GM18951 (cell line): ENCODE measurements around the gene MYO1C.

ENCODE experiments used
- POLR2A ChIP-seq: IDR thresholded peaks from 4 replicates; pipeline ENCODE4 v1.6.1; 2011; ENCODE audit warnings: mild to moderate bottlenecking; ENCODE audit not compliant: insufficient read length, insufficient read depth; ENCODE audit errors: extremely low read depth
- in situ Hi-C: fragments of 300-500 bp; cut with MboI; formaldehyde crosslinking; loops from one replicate; pipeline ENCODE4 v1.12.0; 2022; ENCODE audit warnings: low sequenced_read_pairs, mixed read lengths, inconsistent platforms; ENCODE audit not compliant: unreplicated experiment

The MYO1C gene

DNA sequence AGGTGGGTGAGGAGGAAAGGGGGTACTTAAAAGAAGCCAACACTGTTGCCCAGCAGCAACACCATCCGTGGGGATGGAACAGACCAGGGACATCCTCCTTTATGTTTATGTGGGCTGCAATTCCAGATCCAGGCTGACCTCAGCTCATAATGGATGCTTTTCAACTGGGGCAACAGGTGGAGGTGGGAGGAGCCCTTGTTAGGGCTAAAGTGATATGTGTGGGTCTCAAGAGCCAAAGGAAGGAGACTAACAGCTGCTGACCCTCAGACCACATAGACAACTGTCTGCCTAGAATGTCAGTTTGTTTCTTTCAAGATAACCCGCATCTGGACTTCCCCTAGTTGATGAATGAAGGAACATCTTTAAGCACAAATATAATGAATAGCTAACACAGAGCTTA is 25.9 kb upstream of the MYO1C start:
- in situ Hi-C loops, result loop anchor here (10.0 to 25.0 kb wide), 2 partner anchors 156 to 264 kb away; no protein-coding TSS in a partner anchor
- no peak for TF ChIP-seq POLR2A

DNA sequence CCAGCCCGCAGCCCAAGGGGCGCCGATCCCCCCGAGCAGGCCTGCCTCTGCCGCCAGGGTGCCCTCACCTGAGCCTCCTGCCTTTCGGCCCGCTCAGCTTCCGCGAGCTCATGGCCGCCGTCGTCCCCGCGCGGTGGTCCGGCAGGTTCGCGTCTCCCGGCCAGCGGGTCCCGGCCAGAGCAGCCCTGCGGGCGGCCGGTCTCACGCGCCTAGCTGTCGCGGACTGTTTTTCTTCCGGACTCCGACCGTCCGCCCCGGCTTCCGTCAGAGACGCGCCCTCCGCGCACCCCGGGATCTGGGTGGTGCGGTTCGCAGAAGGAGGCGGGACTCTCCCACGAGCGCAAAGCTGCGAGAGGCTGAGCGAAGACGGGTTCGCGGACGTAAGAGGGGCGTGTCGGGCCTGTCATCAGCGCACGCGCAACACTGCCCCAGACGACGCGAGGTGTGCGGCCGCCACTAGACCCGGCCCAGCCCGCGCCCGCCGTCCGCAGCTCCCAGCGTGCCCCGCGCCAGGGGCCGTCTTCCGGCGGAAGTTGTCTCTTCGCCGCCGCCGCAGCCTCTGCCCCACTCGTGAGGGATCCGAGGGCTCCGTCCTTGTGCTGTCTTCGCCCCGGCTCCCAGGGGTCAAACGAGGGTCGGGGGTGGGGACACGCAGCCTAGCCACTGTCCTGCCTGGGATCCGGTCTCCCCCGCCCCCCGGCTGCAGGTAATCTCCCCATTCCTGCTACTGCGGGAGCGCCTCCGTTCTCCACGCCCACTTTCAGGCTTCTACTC is 24.1 kb upstream of the MYO1C start, which contains the start of gene INPP5K:
INPP5K (minus strand) TSS at position 225 of the 774 bp plus-strand sequence; CDS start at position 112, 113 bp downstream.
- peak; percentile 92 for TF ChIP-seq POLR2A
- in situ Hi-C loops, result loop anchor here (10.0 to 25.0 kb wide), 2 partner anchors 154 to 262 kb away; no protein-coding TSS in a partner anchor

DNA sequence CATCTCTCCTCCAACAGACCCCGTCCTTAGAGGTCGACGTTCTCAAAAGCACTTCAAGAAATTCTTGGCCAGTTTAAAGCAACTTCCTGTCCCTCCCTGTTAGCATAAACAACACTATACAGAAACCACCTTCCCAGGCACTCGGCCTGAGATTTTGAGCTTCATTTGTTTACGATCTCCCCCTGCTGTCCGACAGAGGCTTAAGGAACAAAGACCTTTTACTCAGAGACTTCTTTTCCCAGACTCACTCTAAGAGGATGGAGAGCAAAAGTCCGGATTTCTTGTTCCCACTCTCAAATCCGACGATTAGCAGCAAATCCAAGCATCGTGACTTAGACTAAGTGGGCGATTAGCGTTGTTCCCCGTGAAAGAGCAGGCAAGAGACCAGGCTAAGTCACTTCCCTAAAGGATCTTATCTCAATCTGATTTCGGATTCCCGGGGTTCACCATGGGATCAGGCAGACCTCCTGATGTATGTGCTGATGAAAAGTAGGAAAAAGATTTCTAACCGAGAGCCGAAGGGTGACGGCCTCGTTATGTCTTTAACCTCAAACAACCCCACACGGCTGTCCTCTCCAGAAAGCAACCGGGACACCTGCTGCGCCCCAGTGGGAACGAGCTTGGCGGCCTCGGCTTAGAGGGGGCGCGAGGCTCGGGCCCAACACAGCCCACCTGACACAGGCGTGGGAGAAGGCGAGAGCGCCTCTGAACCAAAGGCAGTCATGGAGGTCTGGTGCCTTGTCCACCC is 23.3 kb upstream of the MYO1C start:
- in situ Hi-C loops, result loop anchor here (10.0 to 25.0 kb wide), 2 partner anchors 154 to 261 kb away; no protein-coding TSS in a partner anchor
- TF ChIP-seq POLR2A, result no peak

- in situ Hi-C loops, result loop anchor here (10.0 to 25.0 kb wide), 2 partner anchors 150 to 258 kb away; no protein-coding TSS in a partner anchor
- no peak for TF ChIP-seq POLR2A
These were observed 19.9 kb upstream of the MYO1C start for GRCh38 chr17:1512351-1512750.

DNA sequence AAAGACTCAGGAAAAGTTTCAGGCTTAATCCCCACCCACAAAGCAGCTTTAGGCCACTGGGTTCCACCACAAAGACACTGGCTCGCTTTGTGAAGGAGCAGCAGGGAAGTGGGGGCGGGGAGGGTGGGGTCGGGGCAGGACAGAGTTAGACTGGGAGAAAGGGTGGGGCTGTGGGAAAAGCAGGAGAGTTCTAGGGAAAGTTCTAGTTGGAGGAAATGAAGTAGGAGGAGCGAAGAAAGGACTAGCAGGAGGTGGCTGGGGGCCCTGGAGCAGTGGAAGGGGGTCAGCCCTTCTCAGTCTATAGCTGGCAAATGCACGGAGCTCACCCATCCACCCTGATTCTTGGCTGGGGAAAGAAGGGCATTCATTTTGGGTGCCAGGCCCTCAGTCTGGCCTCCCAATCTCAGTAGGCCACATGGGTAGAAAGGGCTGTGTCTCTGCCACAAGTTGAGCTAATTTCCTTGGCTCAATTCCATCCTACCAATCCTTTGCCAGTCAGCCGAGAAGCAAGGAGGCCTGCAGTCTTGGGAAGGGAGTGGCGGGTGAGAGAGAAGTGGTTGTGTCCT is 19.4 kb upstream of the MYO1C start:
- no peak for TF ChIP-seq POLR2A
- in situ Hi-C loops, result loop anchor here (10.0 to 25.0 kb wide), 2 partner anchors 150 to 257 kb away; no protein-coding TSS in a partner anchor

DNA sequence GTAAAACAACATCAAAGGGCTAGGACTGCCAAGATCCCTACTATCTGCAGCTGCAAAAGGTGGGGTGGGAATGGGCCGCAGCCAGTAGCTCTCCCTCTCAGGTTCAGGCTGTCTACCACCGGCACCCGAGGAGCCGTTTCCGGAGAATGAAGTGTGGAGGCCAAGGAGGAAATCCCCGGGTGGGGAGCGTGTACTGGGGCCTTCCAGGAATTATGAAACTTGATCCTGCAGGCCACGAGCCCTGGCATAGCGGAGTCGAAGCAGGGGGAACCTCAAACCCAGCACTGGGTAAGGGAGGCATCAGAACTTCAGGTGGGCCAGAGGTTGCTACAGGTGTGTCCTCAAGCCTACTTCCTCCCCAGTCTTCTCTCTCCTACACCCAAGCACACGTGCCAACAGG is 18.8 kb upstream of the MYO1C start:
- in situ Hi-C loops, result loop anchor here (10.0 to 25.0 kb wide), 2 partner anchors 149 to 256 kb away; no protein-coding TSS in a partner anchor
- TF ChIP-seq POLR2A, result no peak

GRCh38 chr17:1509290-1509881 is 16.9 kb upstream of the MYO1C start:
- TF ChIP-seq POLR2A, result no peak
- in situ Hi-C loops, result loop anchor here (25.0 kb wide), 1 partner anchor 147 kb away; no protein-coding TSS in a partner anchor

DNA sequence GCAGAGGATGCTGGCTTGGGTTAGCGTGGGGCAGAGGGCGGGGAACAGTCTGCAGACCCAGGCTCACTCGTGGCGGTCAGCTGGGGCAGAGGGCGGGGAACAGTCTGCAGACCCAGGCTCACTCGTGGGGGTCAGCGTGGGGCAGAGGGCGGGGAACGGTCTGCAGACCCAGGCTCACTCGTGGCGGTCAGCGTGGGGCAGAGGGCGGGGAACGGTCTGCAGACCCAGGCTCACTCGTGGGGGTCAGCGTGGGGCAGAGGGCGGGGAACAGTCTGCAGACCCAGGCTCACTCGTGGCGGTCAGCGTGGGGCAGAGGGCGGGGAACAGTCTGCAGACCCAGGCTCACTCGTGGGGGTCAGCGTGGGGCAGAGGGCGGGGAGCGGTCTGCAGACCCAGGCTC is 16.2 kb upstream of the MYO1C start:
- in situ Hi-C loops, result loop anchor here (25.0 kb wide), 1 partner anchor 146 kb away; no protein-coding TSS in a partner anchor

- no peak for TF ChIP-seq POLR2A
- in situ Hi-C loops, result loop anchor here (25.0 kb wide), 1 partner anchor 144 kb away; no protein-coding TSS in a partner anchor
These were observed 14.3 kb upstream of the MYO1C start for GRCh38 chr17:1506649-1507267.

DNA sequence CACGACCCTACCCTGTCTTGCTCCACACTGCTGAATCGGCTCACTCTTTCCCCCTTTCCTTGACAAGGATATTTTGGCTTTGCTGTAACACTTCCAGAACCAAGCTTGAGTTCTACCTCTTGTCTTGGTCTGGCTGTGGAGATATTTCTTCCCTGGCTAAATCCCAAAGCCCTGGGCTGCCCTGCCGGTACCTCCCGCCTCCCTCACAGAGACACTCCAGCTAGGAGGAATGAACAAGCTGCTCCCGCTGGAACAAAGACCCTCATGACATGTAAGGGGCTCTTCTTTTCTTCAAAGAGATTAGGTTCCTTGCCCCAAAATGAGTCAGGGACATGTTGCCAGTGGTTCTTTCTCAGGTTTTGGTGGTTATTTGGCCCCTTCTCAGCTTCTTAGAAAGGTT is 13.1 kb upstream of the MYO1C start:
- no peak for TF ChIP-seq POLR2A
- in situ Hi-C loops, result loop anchor here (25.0 kb wide), 1 partner anchor 143 kb away; no protein-coding TSS in a partner anchor

DNA sequence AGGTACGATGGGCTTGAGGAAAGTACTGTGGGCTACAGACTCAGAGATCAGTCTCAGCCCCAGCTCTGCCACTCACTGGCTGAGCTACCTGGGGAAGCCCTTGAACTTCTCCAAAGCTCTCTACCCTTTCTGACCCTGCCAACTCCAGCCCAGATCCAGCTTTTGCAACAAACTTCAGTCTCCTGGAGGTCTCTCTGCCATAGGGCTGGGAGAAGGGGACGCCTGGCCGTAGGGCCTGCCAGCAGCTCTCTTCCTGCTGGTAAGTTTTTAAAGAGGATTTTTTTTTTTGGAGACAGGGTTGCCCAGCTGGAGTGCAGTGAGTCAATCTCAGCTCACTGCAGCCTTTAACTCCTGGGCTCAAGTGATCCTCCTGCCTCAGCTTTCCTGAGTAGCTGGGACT is 12.4 kb upstream of the MYO1C start:
- no peak for TF ChIP-seq POLR2A
- in situ Hi-C loops, result loop anchor here (25.0 kb wide), 1 partner anchor 143 kb away; no protein-coding TSS in a partner anchor

DNA sequence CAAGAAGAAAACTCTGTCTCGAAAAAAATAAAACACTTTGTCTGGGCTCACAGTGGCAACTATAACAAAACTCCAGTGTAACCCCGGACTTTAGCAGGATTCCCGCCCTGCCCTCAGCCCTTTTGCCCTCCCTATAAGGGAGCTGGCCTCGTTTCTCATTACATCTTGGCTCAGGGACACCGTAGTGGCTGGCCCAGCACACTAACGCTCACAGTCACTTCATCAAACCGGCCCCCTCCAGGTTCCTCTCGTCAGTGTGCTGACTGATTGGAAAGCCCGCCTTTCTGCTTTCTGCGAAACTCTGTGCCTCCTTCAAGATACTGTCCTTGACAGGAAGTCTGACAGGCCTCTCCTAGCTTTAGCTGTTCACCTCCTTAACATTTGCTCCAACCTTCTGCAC is 11.2 kb upstream of the MYO1C start:
- in situ Hi-C loops, result loop anchor here (25.0 kb wide), 1 partner anchor 141 kb away; no protein-coding TSS in a partner anchor
- no peak for TF ChIP-seq POLR2A
